Aorta (tissue), 5 donors: ENCODE results near the gene ITPRIPL2. TPM values are rescaled to one million over a fixed set of nuclear protein-coding genes. Genes with fewer than 3 reads are reported as not detected.

ENCODE experiments used
- ATAC-seq: fragments of 200-7000 bp; cut with Tn5 transposase; one replicate; pipeline ENCODE4 v1.9.1; 2022; ENCODE audit warnings: moderate library complexity; ENCODE audit not compliant: low FRiP score
- DNase-seq, 2 donors: peaks; one replicate each; pipeline ENCODE4 v3.0.0-alpha.2; 2020
- H3K27ac ChIP-seq, 2 donors: one replicate each; pipeline ENCODE4 v1.5.1; 2013; ENCODE audit warnings: low read length in 2 of 2, mild to moderate bottlenecking in 2 of 2, moderate library complexity in 2 of 2, control low read depth in 1 of 2, inconsistent platforms in 1 of 2, low read depth in 1 of 2
- H3K27me3 ChIP-seq, 2 donors: one replicate each; pipeline ENCODE4 v1.6.1; 2013; ENCODE audit warnings: control low read depth in 1 of 2, low read length in 1 of 2, mild to moderate bottlenecking in 1 of 2, moderate library complexity in 1 of 2; ENCODE audit not compliant: insufficient read depth in 2 of 2, control insufficient read depth in 1 of 2
- H3K36me3 ChIP-seq, 2 donors: one replicate each; pipeline ENCODE4 v1.6.1; 2013; ENCODE audit warnings: control low read depth in 1 of 2, low read length in 1 of 2, mild to moderate bottlenecking in 1 of 2; ENCODE audit not compliant: insufficient read depth in 2 of 2, control insufficient read depth in 1 of 2
- H3K4me1 ChIP-seq, 2 donors: one replicate each; pipeline ENCODE4 v1.6.1; 2013; ENCODE audit warnings: low read length in 2 of 2, control low read depth in 1 of 2, mild to moderate bottlenecking in 1 of 2, moderate library complexity in 1 of 2; ENCODE audit not compliant: insufficient read depth in 2 of 2, control insufficient read depth in 1 of 2
- H3K4me3 ChIP-seq, 2 donors: one replicate each; pipeline ENCODE4 v1.5.1; 2013; ENCODE audit warnings: low read length in 2 of 2, control low read depth in 1 of 2, mild to moderate bottlenecking in 1 of 2
- H3K9me3 ChIP-seq: one replicate; pipeline ENCODE4 v1.6.1; 2013; ENCODE audit warnings: mild to moderate bottlenecking, low read length; ENCODE audit not compliant: control insufficient read depth
- WGBS, 2 donors: extraction: QIAGEN DNeasy Blood & Tissue Kit; methylation state at CpG; one replicate each; pipeline ENCODE4 v1.1.7; 2013; 5-methylcytosine and 5-hydroxymethylcytosine counted together
- intact Hi-C, 2 donors: fragments of 100-400 bp; cut with DNase I; formaldehyde crosslinking; loops; one replicate each; pipeline versions ENCODE4 v1.14.2 to v1.15.0; 2022
- polyA plus RNA-seq, 2 donors: library from polyadenylated mRNA; stranded (reverse); fragments of 200-250 nt; gene quantifications; one replicate each; pipeline ENCODE4 v1.2.3, GENCODE V29; 2013
- total RNA-seq, 2 donors: library from RNA; stranded (reverse); fragmentation: NEBNext Ultra II Directional; extraction: Animal tissue kit (Norgen Biotek cat#: 25700); gene quantifications; one replicate each; pipeline ENCODE4 v1.2.1, GENCODE V29; 2021
- donor health status: healthy with polysubstance abuse.
- donor health status: Bipolar disorder and iron deficiency.
- donor health status: DM: no; HTN: no; CAD: no.
- donor health status: DM: no; HTN: no; CAD: no.
- donor health status: DM: yes; HTN: yes; CAD: no.

Gene ITPRIPL2
- total and polyA plus RNA-seq, 4 donors: 15.7 to 88.9 (median 45.3) TPM

DNA sequence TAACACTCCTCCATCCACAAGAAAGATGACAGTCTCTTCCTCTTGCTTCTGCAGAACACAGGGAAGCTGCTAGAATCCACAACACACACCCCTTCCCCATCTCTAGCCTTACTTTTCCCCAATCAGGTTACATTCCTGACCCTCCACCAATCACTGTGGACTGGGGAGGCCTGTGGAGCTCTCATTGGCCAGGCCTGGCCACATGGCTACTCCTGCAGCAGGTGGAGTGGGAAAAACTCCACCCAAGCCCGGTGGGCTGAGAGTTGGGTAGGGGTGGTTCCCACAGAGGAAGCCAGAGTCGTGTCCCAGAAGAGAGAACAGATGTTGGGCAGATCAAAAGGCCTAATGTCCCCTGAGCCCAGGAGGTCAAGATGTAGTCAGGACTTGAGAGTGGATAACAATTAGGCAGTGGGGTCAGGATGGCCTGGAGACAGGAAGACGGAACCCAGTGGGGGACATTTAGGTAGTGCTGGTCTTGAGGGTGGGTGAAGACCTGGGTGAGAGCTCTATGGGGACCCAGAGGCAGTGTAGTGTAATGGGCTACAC lies 24.3 kb upstream of the ITPRIPL2 start:
- WGBS, 2 donors: 70 to 84% methylated on average over 3 of the region's 3 CpGs
- Histone ChIP-seq H3K4me1 (no peaks in the 10 kb centered on the region), H3K27ac (no peak overlapping the region), H3K4me3 (no peak overlapping the region), H3K9me3 (no peaks in the 10 kb centered on the region), H3K27me3 (no peaks in the 10 kb centered on the region), H3K36me3 (no peaks in the 10 kb centered on the region)
- ATAC-seq (no peak), DNase-seq (no peak)
- intact Hi-C loops: loop anchor here (2.0 to 5.0 kb wide), 5 partner anchors 21 to 413 kb away; partner anchors contain the start of gene SYT17 (in 1 of the 2)

DNA sequence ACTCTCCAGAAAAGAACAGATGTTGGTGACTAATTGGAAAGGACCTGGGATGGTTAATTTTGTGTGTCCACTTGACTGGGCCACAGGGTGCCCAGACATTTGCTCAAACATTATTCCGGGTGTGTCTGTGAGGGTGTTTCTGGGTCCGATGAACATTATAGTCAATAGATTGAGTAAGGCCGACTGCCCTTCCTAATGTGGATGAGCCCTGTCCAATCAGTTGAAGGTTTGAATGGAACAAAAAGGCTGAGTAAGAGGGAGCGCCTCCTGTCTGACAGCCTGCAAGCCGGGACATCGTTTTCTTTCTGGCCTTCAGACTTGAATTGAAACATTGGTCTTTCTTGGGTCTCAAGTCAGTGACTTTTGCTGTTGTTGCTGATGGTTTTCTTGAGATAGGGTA lies 22.8 kb upstream of the ITPRIPL2 start:
- no peak for DNase-seq
- intact Hi-C loops: loop anchor here in 1 of 2 donors (5.0 kb wide), 1 partner anchor 81 kb away; no protein-coding TSS in a partner anchor
- H3K36me3 ChIP-seq: no peaks in the 10 kb centered on the region
- no peak for ATAC-seq
- no peaks in the 10 kb centered on the region for H3K9me3 ChIP-seq
- H3K4me3 ChIP-seq: no peak overlapping the region
- no peaks in the 10 kb centered on the region for H3K27me3 ChIP-seq
- WGBS, 2 donors: 94 to 95% methylated on average over 6 of the region's 6 CpGs
- no peak overlapping the region for H3K27ac ChIP-seq
- no peaks in the 10 kb centered on the region for H3K4me1 ChIP-seq

DNA sequence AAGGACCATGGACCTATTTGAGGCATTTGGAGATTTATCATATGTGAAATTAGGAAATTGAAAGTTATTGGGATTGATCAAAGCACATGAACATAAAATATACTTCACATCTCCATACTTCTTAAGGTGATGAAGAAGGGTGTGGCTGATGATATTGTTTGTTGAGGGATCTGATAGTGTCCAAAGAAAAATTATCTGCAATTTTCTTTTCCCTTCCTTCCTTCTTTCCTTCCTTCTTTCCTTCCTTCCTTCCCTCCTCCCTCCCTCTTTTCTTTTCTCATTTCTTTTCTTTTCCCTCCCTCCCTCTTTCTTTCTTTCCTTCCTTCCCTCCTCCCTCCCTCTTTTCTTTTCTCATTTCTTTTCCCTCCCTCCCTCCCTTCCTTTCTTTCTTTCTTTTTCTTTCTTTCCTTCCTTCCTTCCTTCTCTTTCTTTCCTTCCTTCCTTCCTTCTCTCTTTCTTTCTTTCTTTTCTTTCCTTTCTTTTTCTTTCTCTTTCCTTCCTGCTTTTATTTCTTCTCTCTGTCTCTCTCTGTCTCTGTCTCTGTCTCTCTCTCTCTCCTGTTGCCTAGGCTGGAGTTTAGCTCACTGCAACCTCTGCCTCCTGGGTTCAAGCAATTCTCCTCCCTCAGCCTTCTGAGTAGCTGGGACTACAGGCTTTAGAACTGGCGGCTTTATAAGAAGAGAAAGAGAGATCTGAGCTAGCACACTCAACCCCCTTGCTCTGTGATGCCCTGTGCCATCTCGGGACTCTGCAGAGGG lies 20.9 kb upstream of the ITPRIPL2 start:
- H3K9me3 ChIP-seq: no peaks in the 10 kb centered on the region
- no peaks in the 10 kb centered on the region for H3K4me1 ChIP-seq
- WGBS, 2 donors: 70 to 81% methylated on average over 2 of the region's 2 CpGs
- no peaks in the 10 kb centered on the region for H3K36me3 ChIP-seq
- intact Hi-C loops: loop anchor here in 1 of 2 donors (5.0 kb wide), 1 partner anchor 79 kb away; no protein-coding TSS in a partner anchor
- no peaks in the 10 kb centered on the region for H3K27me3 ChIP-seq
- no peak overlapping the region for H3K4me3 ChIP-seq
- no peak for DNase-seq
- no peak overlapping the region for H3K27ac ChIP-seq
- no peak for ATAC-seq

DNA sequence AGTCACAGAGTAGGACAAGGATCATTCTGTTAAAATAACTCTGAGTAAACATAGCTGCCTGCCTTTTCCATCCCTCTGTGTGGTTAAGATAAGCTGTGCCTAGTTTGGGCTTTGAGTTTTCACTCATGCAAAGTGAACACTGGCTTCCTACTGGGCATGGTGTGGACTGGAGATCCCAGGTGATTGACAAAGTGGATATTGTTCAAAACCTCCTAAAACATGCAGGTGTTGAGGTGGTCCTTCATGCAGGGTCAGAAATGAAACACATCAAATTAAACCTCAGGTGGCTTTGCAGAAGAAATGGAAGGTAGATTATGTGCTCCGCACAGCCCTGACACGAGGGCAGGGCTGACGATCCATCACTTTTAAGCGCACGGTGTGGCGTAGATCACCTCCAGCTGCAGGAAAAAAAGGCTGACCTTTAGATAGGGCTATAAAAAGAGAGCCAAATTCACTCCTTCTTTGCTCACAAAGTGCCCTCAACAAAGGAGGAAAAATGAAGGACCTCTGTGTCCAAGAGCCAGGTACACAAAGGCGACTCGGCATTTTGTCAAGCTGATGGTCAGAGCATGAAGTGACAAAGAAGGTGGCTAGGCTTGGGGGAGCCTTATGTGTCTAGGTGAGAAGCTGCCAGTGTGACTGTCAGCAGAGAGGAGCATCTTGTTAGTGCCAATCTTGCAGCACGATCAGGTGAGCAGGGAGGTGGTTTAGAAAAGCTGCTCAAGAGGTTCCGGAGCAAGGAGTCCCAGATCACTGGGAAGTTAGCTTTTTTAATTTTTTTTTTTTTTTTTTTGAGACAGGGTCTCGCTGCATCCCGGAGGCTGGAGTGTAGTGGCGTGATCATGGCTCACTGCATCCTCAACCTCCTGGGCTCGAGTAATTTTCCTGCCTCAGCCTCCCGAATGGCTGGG lies 19.9 kb upstream of the ITPRIPL2 start:
- no peak for DNase-seq
- Histone ChIP-seq H3K9me3 (peaks cover 2% of the 10 kb centered on the region), H3K4me3 (no peak overlapping the region), H3K27ac (no peak overlapping the region), H3K36me3 (no peaks in the 10 kb centered on the region), H3K4me1 (no peaks in the 10 kb centered on the region), H3K27me3 (no peaks in the 10 kb centered on the region)
- WGBS, 2 donors: 79 to 82% methylated on average over 13 to 15 of the region's 15 CpGs
- intact Hi-C loops: loop anchor here in 1 of 2 donors (5.0 kb wide), 1 partner anchor 78 kb away; no protein-coding TSS in a partner anchor
- ATAC-seq: no peak

DNA sequence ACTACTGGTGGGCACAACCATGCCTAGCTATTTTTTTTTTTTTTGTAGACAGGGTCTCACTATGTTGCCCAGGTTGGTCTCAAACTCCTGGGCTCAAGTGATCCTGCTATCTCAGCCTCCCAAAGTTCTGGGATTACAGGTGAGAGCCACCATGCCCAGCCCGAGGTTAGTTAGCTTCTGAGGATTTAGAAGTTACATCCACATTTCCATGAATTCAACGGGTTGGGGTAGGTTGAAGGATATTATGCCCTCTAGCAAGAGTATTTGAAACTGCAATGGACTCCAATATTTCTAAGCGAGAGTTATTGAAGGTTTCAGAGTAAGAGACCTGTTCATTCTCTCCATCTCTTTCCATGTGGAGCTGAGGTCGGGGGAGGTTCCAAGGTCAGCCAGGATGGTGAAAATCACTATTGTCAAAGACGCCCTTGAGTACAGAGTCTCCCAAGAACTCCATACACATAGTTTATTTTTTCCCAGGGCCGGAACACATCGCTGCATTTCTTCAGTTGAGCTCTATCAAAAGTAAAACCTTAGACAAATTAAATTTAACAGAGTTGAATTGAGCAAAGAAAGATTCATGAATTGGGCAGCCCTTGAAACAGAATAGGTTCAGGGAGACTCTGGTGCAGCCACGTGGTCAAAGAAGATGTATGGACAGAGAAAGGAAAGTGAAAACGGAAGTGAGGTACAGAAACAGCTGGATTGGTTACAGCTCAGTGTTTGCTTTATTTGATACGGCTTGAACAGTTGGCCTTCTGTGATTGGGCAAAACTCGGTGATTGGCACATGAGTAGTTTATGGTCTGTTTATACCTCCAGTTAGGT lies 19.0 kb upstream of the ITPRIPL2 start:
- Histone ChIP-seq H3K4me3 (no peak overlapping the region), H3K27me3 (no peaks in the 10 kb centered on the region), H3K4me1 (no peaks in the 10 kb centered on the region), H3K27ac (no peak overlapping the region), H3K9me3 (peaks cover 2% of the 10 kb centered on the region), H3K36me3 (no peaks in the 10 kb centered on the region)
- ATAC-seq (no peak), DNase-seq (no peak)
- WGBS, 2 donors: 69 to 72% methylated on average over 11 of the region's 11 CpGs
- intact Hi-C loops: loop anchor here in 1 of 2 donors (5.0 kb wide), 1 partner anchor 78 kb away; no protein-coding TSS in a partner anchor

DNA sequence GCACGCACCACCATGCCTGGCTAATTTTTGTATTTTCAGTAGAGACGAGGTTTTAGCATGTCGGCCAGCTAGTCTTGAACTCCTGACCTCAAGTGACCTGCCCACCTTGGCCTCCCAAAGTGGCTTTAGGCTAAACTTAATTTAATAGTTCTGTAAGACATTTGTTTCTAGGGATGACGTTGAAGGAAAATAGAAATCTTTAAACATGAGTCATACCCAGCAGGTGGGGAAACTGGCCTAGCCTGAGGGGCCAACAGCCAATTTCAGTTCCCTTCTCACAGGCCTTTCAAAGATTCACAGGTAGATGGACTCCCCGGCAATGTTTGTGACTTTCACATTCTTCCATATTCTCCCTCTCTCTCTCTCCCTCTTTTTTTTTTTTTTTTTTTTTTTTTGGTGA lies 18.1 kb upstream of the ITPRIPL2 start:
- no peaks in the 10 kb centered on the region for H3K4me1 ChIP-seq
- H3K9me3 ChIP-seq: peaks cover 2% of the 10 kb centered on the region
- no peaks in the 10 kb centered on the region for H3K36me3 ChIP-seq
- DNase-seq (no peak), ATAC-seq (no peak)
- intact Hi-C loops: no loop called here
- no peak overlapping the region for H3K27ac ChIP-seq
- H3K4me3 ChIP-seq: no peak overlapping the region
- WGBS, 2 donors: 79 to 86% methylated on average over 5 of the region's 5 CpGs
- H3K27me3 ChIP-seq: no peaks in the 10 kb centered on the region

DNA sequence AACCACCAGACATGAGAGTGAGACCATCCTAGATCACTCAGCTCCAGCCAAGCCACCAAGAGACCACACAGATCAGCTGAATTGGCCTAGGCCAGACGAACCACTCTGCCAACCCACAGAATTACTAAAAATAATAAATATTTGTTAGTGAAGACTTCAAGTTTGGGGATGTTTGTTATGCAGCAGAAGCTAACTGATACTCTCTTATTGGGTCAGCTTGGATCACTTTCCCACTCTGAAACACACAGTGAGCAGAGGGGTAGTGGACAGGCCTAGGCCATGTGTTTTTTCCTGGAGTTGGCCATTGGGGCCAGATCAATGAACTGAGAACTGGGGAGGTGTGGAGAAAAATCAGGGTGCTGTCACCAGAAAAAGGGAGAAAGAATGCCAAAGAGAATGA lies 15.6 kb upstream of the ITPRIPL2 start:
- H3K4me3 ChIP-seq: no peak overlapping the region
- ATAC-seq (no peak), DNase-seq (no peak)
- peaks cover 2% of the 10 kb centered on the region for H3K9me3 ChIP-seq
- H3K4me1 ChIP-seq: no peaks in the 10 kb centered on the region
- no peaks in the 10 kb centered on the region for H3K27me3 ChIP-seq
- H3K36me3 ChIP-seq: no peaks in the 10 kb centered on the region
- intact Hi-C loops: no loop called here
- no peak overlapping the region for H3K27ac ChIP-seq
- 81 to 83% methylated on average over 1 of the region's 1 CpG for WGBS, 2 donors
